ENCODE measurements around the gene RPL32. TPM values are rescaled to one million over a fixed set of nuclear protein-coding genes. Genes with fewer than 3 reads are reported as not detected.
A peak's percentile ranks its signal among the peaks of the same experiment; 100 is the strongest.

The RPL32 gene
- total RNA-seq, 1 experiment from 2014 or later = 1,853 TPM

- intact Hi-C loops (cut with micrococcal nuclease) = no loop called here
- ChIA-PET CTCF (no interaction called here), RAD21 (ENCODE audit: low non-redundant PET in 1 of 2, low total read pairs in 2 of 2, uncharacterized antibody in 2 of 2, unreplicated experiment in 2 of 2) (no interaction called here), POLR2A (no interaction called here)
- Histone ChIP-seq H3K79me2 (ENCODE audit: insufficient read depth, low read length) (no peaks in the 10 kb centered on the region), H3K4me2 (ENCODE audit: low read length) (no peak overlapping the region), H2AFZ (ENCODE audit: low read depth, low read length, poor library complexity, severe bottlenecking) (no peak overlapping the region), H3K9me2 (ENCODE audit: insufficient read depth) (no peaks in the 10 kb centered on the region), H3K27ac (ENCODE audit: low read depth, low read length) (no peak overlapping the region), H3K4me1 (ENCODE audit: control insufficient read depth in 1 of 2, insufficient read depth in 2 of 2, low read length in 2 of 2) (peaks cover 0 to 14% of the 10 kb centered on the region in 2 experiments; a peak in 1 of 4 replicates), H4K20me1 (ENCODE audit: insufficient read depth) (no peaks in the 10 kb centered on the region), H3K27me3 (ENCODE audit: insufficient read depth, low read length) (no peaks in the 10 kb centered on the region), H3K9ac (ENCODE audit: low read length) (no peak overlapping the region), H3K9me3 (ENCODE audit: control insufficient read depth in 1 of 2, insufficient read depth in 1 of 2, low read depth in 1 of 2, low read length in 2 of 2) (no peaks in the 10 kb centered on the region), H3K36me3 (ENCODE audit: control insufficient read depth in 1 of 2, insufficient read depth in 2 of 2, low read length in 2 of 2) (no peaks in the 10 kb centered on the region), H3K4me3 (replicated peaks in 1 of 2; ENCODE audit: low read depth in 1 of 2, low read length in 2 of 2) (no peak overlapping the region)
- DNase-seq (ENCODE audit: low read depth, low spot score) = no peak
- TF ChIP-seq EZH2 (IDR thresholded peaks at IDR 0.05) (no peak), CBX3 (IDR thresholded peaks at IDR 0.05; ENCODE audit: low read depth) (no peak), SIN3A (IDR thresholded peaks at IDR 0.05; ENCODE audit: low read depth) (no peak), POLR2AphosphoS5 (IDR thresholded peaks at IDR 0.05; ENCODE audit: low read depth, low read length) (no peak), ATF3 (IDR thresholded peaks at IDR 0.05) (no peak), ZNF274 (IDR thresholded peaks at IDR 0.05; ENCODE audit: low read depth, low read length) (no peak), SRF (IDR thresholded peaks at IDR 0.05; ENCODE audit: low read depth) (no peak), RAD21 (IDR thresholded peaks at IDR 0.05; ENCODE audit: low read depth) (no peak), EZH2phosphoT487 (IDR thresholded peaks at IDR 0.05; ENCODE audit: borderline replicate concordance) (no peak), POLR2A (IDR thresholded peaks at IDR 0.05; ENCODE audit: borderline replicate concordance, extremely low read depth, insufficient read depth, insufficient read length) (no peak), EGR1 (IDR thresholded peaks at IDR 0.05; ENCODE audit: low read depth) (no peak), YY1 (IDR thresholded peaks at IDR 0.05; ENCODE audit: extremely low read depth, insufficient replicate concordance, low read depth, low read length) (no peak)
- ATAC-seq = no peak
- BruUV-seq (replicated peaks) = no TSS peak
These were observed 16.2 kb downstream of the RPL32 start for GRCh38 chr3:12825156-12825555.

- ChIA-PET POLR2A (no interaction called here), CTCF (no interaction called here), RAD21 (ENCODE audit: low non-redundant PET in 1 of 2, low total read pairs in 2 of 2, uncharacterized antibody in 2 of 2, unreplicated experiment in 2 of 2) (no interaction called here)
- Histone ChIP-seq H3K9ac (ENCODE audit: low read length) (no peak overlapping the region), H3K79me2 (ENCODE audit: insufficient read depth, low read length) (no peaks in the 10 kb centered on the region), H3K9me3 (ENCODE audit: control insufficient read depth in 1 of 2, insufficient read depth in 1 of 2, low read depth in 1 of 2, low read length in 2 of 2) (no peaks in the 10 kb centered on the region), H3K27me3 (ENCODE audit: insufficient read depth, low read length) (no peaks in the 10 kb centered on the region), H4K20me1 (ENCODE audit: insufficient read depth) (no peaks in the 10 kb centered on the region), H3K27ac (ENCODE audit: low read depth, low read length) (no peak overlapping the region), H3K4me3 (replicated peaks in 1 of 2; ENCODE audit: low read depth in 1 of 2, low read length in 2 of 2) (no peak overlapping the region), H3K4me1 (ENCODE audit: control insufficient read depth in 1 of 2, insufficient read depth in 2 of 2, low read length in 2 of 2) (peaks cover 0 to 6% of the 10 kb centered on the region in 2 experiments; a peak in 1 of 4 replicates), H3K4me2 (ENCODE audit: low read length) (no peak overlapping the region), H3K36me3 (ENCODE audit: control insufficient read depth in 1 of 2, insufficient read depth in 2 of 2, low read length in 2 of 2) (no peaks in the 10 kb centered on the region), H2AFZ (ENCODE audit: low read depth, low read length, poor library complexity, severe bottlenecking) (no peak overlapping the region), H3K9me2 (ENCODE audit: insufficient read depth) (no peaks in the 10 kb centered on the region)
- ATAC-seq (peak; percentile 41; the same call in 1 of the 2 replicates), DNase-seq (ENCODE audit: low read depth, low spot score) (no peak)
- intact Hi-C loops (cut with micrococcal nuclease) = loop anchor here (5.0 kb wide), 1 partner anchor 68 kb away; no protein-coding TSS in a partner anchor
- no TSS peak for BruUV-seq (replicated peaks)
- TF ChIP-seq YY1 (IDR thresholded peaks at IDR 0.05; ENCODE audit: extremely low read depth, insufficient replicate concordance, low read depth, low read length) (no peak), SRF (IDR thresholded peaks at IDR 0.05; ENCODE audit: low read depth) (no peak), CTCF (IDR thresholded peaks at IDR 0.05 in 2 of 3, conservative IDR thresholded peaks at IDR 0.05 in 1 of 3; ENCODE audit: borderline replicate concordance in 1 of 3, insufficient read depth in 1 of 3, low read depth in 2 of 3, low read length in 2 of 3) (no peak), ZNF274 (IDR thresholded peaks at IDR 0.05; ENCODE audit: low read depth, low read length) (no peak), TCF7L2 (IDR thresholded peaks at IDR 0.05; ENCODE audit: borderline replicate concordance, extremely low read depth, insufficient read depth, insufficient read length) (no peak), CEBPB (IDR thresholded peaks at IDR 0.05; ENCODE audit: low read depth) (no peak), ATF3 (IDR thresholded peaks at IDR 0.05) (no peak), EZH2phosphoT487 (IDR thresholded peaks at IDR 0.05; ENCODE audit: borderline replicate concordance) (no peak), POLR2AphosphoS5 (IDR thresholded peaks at IDR 0.05; ENCODE audit: low read depth, low read length) (no peak)
These were observed 17.1 kb downstream of the RPL32 start for GRCh38 chr3:12824299-12824698.
